ENCODE results near the gene NPAS3. TPM values are rescaled to one million over a fixed set of nuclear protein-coding genes. Genes with fewer than 3 reads are reported as not detected.

The NPAS3 gene
- total and polyA plus RNA-seq, 5 donors from 2014 or later: not detected

GRCh38 chr14:32908196-32909084 lies 30.2 kb upstream of the NPAS3 start:
- Mint-ChIP-seq H3K36me3 (no peaks in the 10 kb centered on the region), H3K4me1 (no peaks in the 10 kb centered on the region), H3K9me3 (peaks cover 0 to 4% (median 0%) of the 10 kb centered on the region in 7 donors), H3K27ac (no peak overlapping the region), H3K27me3 (peaks cover 4% of the 10 kb centered on the region), H3K4me3 (no peak overlapping the region)
- Histone ChIP-seq H3K36me3 (ENCODE audit: control insufficient read depth, insufficient read depth, low read length) (no peaks in the 10 kb centered on the region), H3K4me3 (ENCODE audit: low read depth, low read length) (no peak overlapping the region), H3K9me3 (ENCODE audit: control insufficient read depth in 2 of 2, low read length in 2 of 2) (no peaks in the 10 kb centered on the region), H3K27ac (ENCODE audit: insufficient read depth, low read length, poor library complexity, severe bottlenecking) (no peak overlapping the region), H3K27me3 (ENCODE audit: control insufficient read depth, insufficient read depth, low read length) (no peaks in the 10 kb centered on the region), H3K4me1 (ENCODE audit: control insufficient read depth, insufficient read depth, low read length, poor library complexity, severe bottlenecking) (no peaks in the 10 kb centered on the region)
- ATAC-seq (ENCODE audit: low read depth in 2 of 2): no peak
- no peak for DNase-seq

GRCh38 chr14:32913725-32914124 lies 25.0 kb upstream of the NPAS3 start:
- H3K4me1 Mint-ChIP-seq: no peaks in the 10 kb centered on the region
- H3K27me3 Mint-ChIP-seq: peaks cover 4% of the 10 kb centered on the region
- peaks cover 0 to 2% (median 0%) of the 10 kb centered on the region in 7 donors for H3K9me3 Mint-ChIP-seq
- Histone ChIP-seq H3K27ac (ENCODE audit: insufficient read depth, low read length, poor library complexity, severe bottlenecking) (no peak overlapping the region), H3K4me3 (ENCODE audit: low read depth, low read length) (no peak overlapping the region), H3K4me1 (ENCODE audit: control insufficient read depth, insufficient read depth, low read length, poor library complexity, severe bottlenecking) (no peaks in the 10 kb centered on the region), H3K27me3 (ENCODE audit: control insufficient read depth, insufficient read depth, low read length) (no peaks in the 10 kb centered on the region), H3K36me3 (ENCODE audit: control insufficient read depth, insufficient read depth, low read length) (no peaks in the 10 kb centered on the region), H3K9me3 (ENCODE audit: control insufficient read depth in 2 of 2, low read length in 2 of 2) (no peaks in the 10 kb centered on the region)
- no peak overlapping the region for H3K27ac Mint-ChIP-seq
- DNase-seq (no peak), ATAC-seq (ENCODE audit: low read depth in 2 of 2) (no peak)
- H3K36me3 Mint-ChIP-seq: no peaks in the 10 kb centered on the region
- no peak overlapping the region for H3K4me3 Mint-ChIP-seq

- peaks cover under 1% of the 10 kb centered on the region for H3K27me3 Mint-ChIP-seq
- H3K9me3 Mint-ChIP-seq: peaks cover 0 to 2% (median 0%) of the 10 kb centered on the region in 7 donors
- H3K36me3 Mint-ChIP-seq: no peaks in the 10 kb centered on the region
- no peak overlapping the region for H3K27ac ChIP-seq (ENCODE audit: insufficient read depth, low read length, poor library complexity, severe bottlenecking)
- no peak for DNase-seq
- H3K27me3 ChIP-seq (ENCODE audit: control insufficient read depth, insufficient read depth, low read length): no peaks in the 10 kb centered on the region
- no peak for ATAC-seq (ENCODE audit: low read depth in 2 of 2)
- no peak overlapping the region for H3K4me3 ChIP-seq (ENCODE audit: low read depth, low read length)
- H3K4me1 ChIP-seq (ENCODE audit: control insufficient read depth, insufficient read depth, low read length, poor library complexity, severe bottlenecking): no peaks in the 10 kb centered on the region
- H3K9me3 ChIP-seq (ENCODE audit: control insufficient read depth in 2 of 2, low read length in 2 of 2): no peaks in the 10 kb centered on the region
- H3K4me1 Mint-ChIP-seq: no peaks in the 10 kb centered on the region
- H3K36me3 ChIP-seq (ENCODE audit: control insufficient read depth, insufficient read depth, low read length): no peaks in the 10 kb centered on the region
- H3K4me3 Mint-ChIP-seq: no peak overlapping the region
- H3K27ac Mint-ChIP-seq: no peak overlapping the region
Measured at GRCh38 chr14:32914391-32914790, 24.3 kb upstream of the NPAS3 start.

GRCh38 chr14:32920696-32921276 lies 17.9 kb upstream of the NPAS3 start:
- Histone ChIP-seq H3K4me3 (ENCODE audit: low read depth, low read length) (no peak overlapping the region), H3K36me3 (ENCODE audit: control insufficient read depth, insufficient read depth, low read length) (no peaks in the 10 kb centered on the region), H3K9me3 (ENCODE audit: control insufficient read depth in 2 of 2, low read length in 2 of 2) (no peaks in the 10 kb centered on the region), H3K27me3 (ENCODE audit: control insufficient read depth, insufficient read depth, low read length) (no peaks in the 10 kb centered on the region), H3K27ac (ENCODE audit: insufficient read depth, low read length, poor library complexity, severe bottlenecking) (no peak overlapping the region), H3K4me1 (ENCODE audit: control insufficient read depth, insufficient read depth, low read length, poor library complexity, severe bottlenecking) (no peaks in the 10 kb centered on the region)
- H3K9me3 Mint-ChIP-seq: peaks cover 0 to 7% (median 0%) of the 10 kb centered on the region in 7 donors
- H3K4me1 Mint-ChIP-seq: no peaks in the 10 kb centered on the region
- no peak overlapping the region for H3K27ac Mint-ChIP-seq
- DNase-seq (no peak), ATAC-seq (ENCODE audit: low read depth in 2 of 2) (no peak)
- no peak overlapping the region for H3K4me3 Mint-ChIP-seq
- peaks cover 17% of the 10 kb centered on the region for H3K27me3 Mint-ChIP-seq
- H3K36me3 Mint-ChIP-seq: no peaks in the 10 kb centered on the region

GRCh38 chr14:32925439-32925838 lies 13.2 kb upstream of the NPAS3 start:
- Histone ChIP-seq H3K27ac (ENCODE audit: insufficient read depth, low read length, poor library complexity, severe bottlenecking) (no peak overlapping the region), H3K27me3 (ENCODE audit: control insufficient read depth, insufficient read depth, low read length) (no peaks in the 10 kb centered on the region), H3K36me3 (ENCODE audit: control insufficient read depth, insufficient read depth, low read length) (no peaks in the 10 kb centered on the region), H3K4me3 (ENCODE audit: low read depth, low read length) (no peak overlapping the region), H3K9me3 (ENCODE audit: control insufficient read depth in 2 of 2, low read length in 2 of 2) (no peaks in the 10 kb centered on the region), H3K4me1 (ENCODE audit: control insufficient read depth, insufficient read depth, low read length, poor library complexity, severe bottlenecking) (no peaks in the 10 kb centered on the region)
- DNase-seq (no peak), ATAC-seq (ENCODE audit: low read depth in 2 of 2) (no peak)
- no peak overlapping the region for H3K27ac Mint-ChIP-seq
- H3K9me3 Mint-ChIP-seq: peaks cover 0 to 10% (median 2%) of the 10 kb centered on the region in 7 donors
- no peaks in the 10 kb centered on the region for H3K36me3 Mint-ChIP-seq
- H3K27me3 Mint-ChIP-seq: peaks cover 19% of the 10 kb centered on the region
- no peaks in the 10 kb centered on the region for H3K4me1 Mint-ChIP-seq
- no peak overlapping the region for H3K4me3 Mint-ChIP-seq

GRCh38 chr14:32932302-32932913 lies 6.3 kb upstream of the NPAS3 start:
- no peak overlapping the region for H3K4me3 ChIP-seq (ENCODE audit: low read depth, low read length)
- H3K4me3 Mint-ChIP-seq: peak overlapping the region in 1 of 4 donors; percentile 9
- no peaks in the 10 kb centered on the region for H3K4me1 ChIP-seq (ENCODE audit: control insufficient read depth, insufficient read depth, low read length, poor library complexity, severe bottlenecking)
- peaks cover 0 to 6% (median 0%) of the 10 kb centered on the region in 4 donors for H3K4me1 Mint-ChIP-seq
- no peak for DNase-seq
- H3K27me3 ChIP-seq (ENCODE audit: control insufficient read depth, insufficient read depth, low read length): peaks cover 25% of the 10 kb centered on the region
- H3K9me3 ChIP-seq (ENCODE audit: control insufficient read depth in 2 of 2, low read length in 2 of 2): peaks cover 0 to 4% of the 10 kb centered on the region in 2 experiments
- peak overlapping the region in 1 of 3 donors; percentile 26 for H3K27ac Mint-ChIP-seq
- H3K9me3 Mint-ChIP-seq: peaks cover 0 to 15% (median 0%) of the 10 kb centered on the region in 7 donors
- no peak overlapping the region for H3K27ac ChIP-seq (ENCODE audit: insufficient read depth, low read length, poor library complexity, severe bottlenecking)
- no peak for ATAC-seq (ENCODE audit: low read depth in 2 of 2)
- H3K36me3 ChIP-seq (ENCODE audit: control insufficient read depth, insufficient read depth, low read length): no peaks in the 10 kb centered on the region
- H3K27me3 Mint-ChIP-seq: peaks cover 59% of the 10 kb centered on the region
- H3K36me3 Mint-ChIP-seq: no peaks in the 10 kb centered on the region

GRCh38 chr14:32932914-32933628 lies 5.6 kb upstream of the NPAS3 start:
- Mint-ChIP-seq H3K27me3 (peaks cover 66% of the 10 kb centered on the region), H3K9me3 (peaks cover 0 to 15% (median 0%) of the 10 kb centered on the region in 7 donors)

More at GRCh38 chr14:32932914-32933628, 5.6 kb upstream of the NPAS3 start:
- DNase-seq: no peak
- no peak for ATAC-seq (ENCODE audit: low read depth in 2 of 2)
- H3K4me3 ChIP-seq (ENCODE audit: low read depth, low read length): no peak overlapping the region
- Mint-ChIP-seq H3K4me3 (peak overlapping the region in 1 of 4 donors; percentile 39), H3K27ac (no peak overlapping the region), H3K4me1 (peaks cover 0 to 8% (median 0%) of the 10 kb centered on the region in 4 donors), H3K36me3 (no peaks in the 10 kb centered on the region)
- no peaks in the 10 kb centered on the region for H3K36me3 ChIP-seq (ENCODE audit: control insufficient read depth, insufficient read depth, low read length)
- peaks cover 2% of the 10 kb centered on the region for H3K4me1 ChIP-seq (ENCODE audit: control insufficient read depth, insufficient read depth, low read length, poor library complexity, severe bottlenecking)
- peaks cover 0 to 4% of the 10 kb centered on the region in 2 experiments for H3K9me3 ChIP-seq (ENCODE audit: control insufficient read depth in 2 of 2, low read length in 2 of 2)
- H3K27ac ChIP-seq (ENCODE audit: insufficient read depth, low read length, poor library complexity, severe bottlenecking): no peak overlapping the region
- H3K27me3 ChIP-seq (ENCODE audit: control insufficient read depth, insufficient read depth, low read length): peaks cover 25% of the 10 kb centered on the region

All from CD4-positive, CD25-positive, alpha-beta regulatory T cell (primary cell).